Glutamatergic neuron (in vitro differentiated cells): ENCODE measurements around the gene HGS. TPM values are rescaled to one million over a fixed set of nuclear protein-coding genes. Genes with fewer than 3 reads are reported as not detected.

Experiments used
- DNase-seq: peaks from one replicate; pipeline ENCODE4 v3.0.0; 2022
- H3K27ac Mint-ChIP-seq: one replicate; pipeline ENCODE4 v1.8.0; 2020; ENCODE audit warnings: mild to moderate bottlenecking, mixed read lengths, inconsistent platforms; ENCODE audit not compliant: unreplicated experiment
- H3K27me3 Mint-ChIP-seq: one replicate; pipeline ENCODE4 v1.8.0; 2020; ENCODE audit warnings: mild to moderate bottlenecking, moderate library complexity, mixed read lengths, inconsistent platforms; ENCODE audit not compliant: unreplicated experiment
- H3K36me3 Mint-ChIP-seq: one replicate; pipeline ENCODE4 v1.8.0; 2020; ENCODE audit warnings: mild to moderate bottlenecking, mixed read lengths, inconsistent platforms; ENCODE audit not compliant: unreplicated experiment
- H3K4me1 Mint-ChIP-seq: one replicate; pipeline ENCODE4 v1.8.0; 2020; ENCODE audit warnings: mild to moderate bottlenecking, low read depth, mixed read lengths, inconsistent platforms; ENCODE audit not compliant: unreplicated experiment
- H3K4me3 Mint-ChIP-seq: one replicate; pipeline ENCODE4 v1.8.0; 2020; ENCODE audit warnings: mild to moderate bottlenecking, mixed read lengths, inconsistent platforms; ENCODE audit not compliant: unreplicated experiment
- H3K9me3 Mint-ChIP-seq: one replicate; pipeline ENCODE4 v1.8.0; 2020; ENCODE audit warnings: mild to moderate bottlenecking, moderate library complexity, mixed read lengths, inconsistent platforms; ENCODE audit not compliant: unreplicated experiment
- CTCF ChIP-seq: fragments of 200-600 bp; sonication (generic); IDR thresholded peaks from one replicate; pipeline ENCODE4 v1.5.0; 2021; ENCODE audit not compliant: partially characterized antibody, unreplicated experiment
- total RNA-seq: library from RNA; stranded (reverse); fragmentation: NEBNext Ultra II Directional; extraction: Animal tissue kit (Norgen Biotek cat#: 25700); gene quantifications from one replicate; pipeline ENCODE4 v1.2.1, GENCODE V29; 2021; ENCODE audit not compliant: unreplicated experiment

Gene HGS
- total RNA-seq, 1 donor from 2014 or later, result 167 TPM

- peak overlapping the region; percentile 90 for H3K4me3 Mint-ChIP-seq
- no peak for TF ChIP-seq CTCF
- H3K4me1 Mint-ChIP-seq, result peaks cover 20% of the 10 kb centered on the region
- H3K27me3 Mint-ChIP-seq, result peaks cover 2% of the 10 kb centered on the region
- no peaks in the 10 kb centered on the region for H3K36me3 Mint-ChIP-seq
- no peak for DNase-seq
- H3K27ac Mint-ChIP-seq, result peak overlapping the region; percentile 82
- peaks cover 15% of the 10 kb centered on the region for H3K9me3 Mint-ChIP-seq
These were observed 666 bp downstream of the HGS start for GRCh38 chr17:81684442-81684911.

- H3K27me3 Mint-ChIP-seq, result peaks cover 2% of the 10 kb centered on the region
- peaks cover 15% of the 10 kb centered on the region for H3K9me3 Mint-ChIP-seq
- no peak for DNase-seq
- peak overlapping the region; percentile 82 for H3K27ac Mint-ChIP-seq
- peak overlapping the region; percentile 90 for H3K4me3 Mint-ChIP-seq
- peaks cover 22% of the 10 kb centered on the region for H3K4me1 Mint-ChIP-seq
- no peaks in the 10 kb centered on the region for H3K36me3 Mint-ChIP-seq
- no peak for TF ChIP-seq CTCF
These were observed 1.3 kb downstream of the HGS start for GRCh38 chr17:81685108-81685507.

- Mint-ChIP-seq H3K27me3 (peaks cover 2% of the 10 kb centered on the region), H3K9me3 (peaks cover 16% of the 10 kb centered on the region), H3K27ac (peak overlapping the region; percentile 33), H3K4me1 (peaks cover 22% of the 10 kb centered on the region), H3K4me3 (peak overlapping the region; percentile 49), H3K36me3 (no peaks in the 10 kb centered on the region)
- TF ChIP-seq CTCF, result no peak
- DNase-seq, result no peak
These were observed 2.8 kb downstream of the HGS start for GRCh38 chr17:81686614-81687013.

GRCh38 chr17:81687770-81688541 lies 4.1 kb downstream of the HGS start:
- Mint-ChIP-seq H3K27me3 (peaks cover 2% of the 10 kb centered on the region), H3K27ac (peak overlapping the region; percentile 88), H3K9me3 (peaks cover 22% of the 10 kb centered on the region), H3K4me1 (peaks cover 17% of the 10 kb centered on the region), H3K4me3 (peak overlapping the region; percentile 55), H3K36me3 (no peaks in the 10 kb centered on the region)
- TF ChIP-seq CTCF, result no peak
- peak; percentile 47 for DNase-seq

- peak overlapping the region; percentile 4 for H3K4me3 Mint-ChIP-seq
- peaks cover 1% of the 10 kb centered on the region for H3K27me3 Mint-ChIP-seq
- H3K27ac Mint-ChIP-seq, result peak overlapping the region; percentile 88
These were observed 4.8 kb downstream of the HGS start for GRCh38 chr17:81688616-81689015.

More at GRCh38 chr17:81688616-81689015, 4.8 kb downstream of the HGS start:
- peaks cover 17% of the 10 kb centered on the region for H3K4me1 Mint-ChIP-seq
- DNase-seq, result no peak
- peaks cover 21% of the 10 kb centered on the region for H3K9me3 Mint-ChIP-seq
- no peaks in the 10 kb centered on the region for H3K36me3 Mint-ChIP-seq
- TF ChIP-seq CTCF, result no peak
